ENCODE data around the gene CRISPLD2.
"Not testable (repeated sequence)": the region's sequence is repeated elsewhere in the genome, so short reads cannot be mapped to it uniquely, and the experiment has no call there.

CRISPLD2 gene

GRCh38 chr16:84856811-84857210 is 37.0 kb downstream of the CRISPLD2 start:
- DNase-seq (ENCODE audit: low read depth, low spot score) = not testable (repeated sequence)

- no peak for DNase-seq (ENCODE audit: low read depth, low spot score)
These were observed 39.9 kb downstream of the CRISPLD2 start for GRCh38 chr16:84859681-84860080.

GRCh38 chr16:84860383-84860782 is 40.6 kb downstream of the CRISPLD2 start:
- DNase-seq (ENCODE audit: low read depth, low spot score) = no peak

GRCh38 chr16:84861671-84862070 is 41.9 kb downstream of the CRISPLD2 start:
- no peak for DNase-seq (ENCODE audit: low read depth, low spot score)

- DNase-seq (ENCODE audit: low read depth, low spot score) = no peak
These were observed 43.2 kb downstream of the CRISPLD2 start for GRCh38 chr16:84862804-84863480.

- DNase-seq (ENCODE audit: low read depth, low spot score) = no peak
These were observed 43.7 kb downstream of the CRISPLD2 start for GRCh38 chr16:84863481-84863814.

- DNase-seq (ENCODE audit: low read depth, low spot score) = no peak
These were observed 44.7 kb downstream of the CRISPLD2 start for GRCh38 chr16:84864326-84864955.

- no peak for DNase-seq (ENCODE audit: low read depth, low spot score)
These were observed 47.9 kb downstream of the CRISPLD2 start for GRCh38 chr16:84867696-84868095.

- DNase-seq (ENCODE audit: low read depth, low spot score) = no peak
These were observed 48.5 kb downstream of the CRISPLD2 start for GRCh38 chr16:84868328-84868727.

GRCh38 chr16:84868829-84869472 is 49.2 kb downstream of the CRISPLD2 start:
- no peak for DNase-seq (ENCODE audit: low read depth, low spot score)

- no peak for DNase-seq (ENCODE audit: low read depth, low spot score)
These were observed 49.7 kb downstream of the CRISPLD2 start for GRCh38 chr16:84869473-84869845.

- not testable (repeated sequence) for DNase-seq (ENCODE audit: low read depth, low spot score)
These were observed 53.2 kb downstream of the CRISPLD2 start for GRCh38 chr16:84872971-84873370.

- no peak for DNase-seq (ENCODE audit: low read depth, low spot score)
These were observed 54.2 kb downstream of the CRISPLD2 start for GRCh38 chr16:84874004-84874435.

- no peak for DNase-seq (ENCODE audit: low read depth, low spot score)
These were observed 54.8 kb downstream of the CRISPLD2 start for GRCh38 chr16:84874553-84874952.

GRCh38 chr16:84874983-84875382 is 55.2 kb downstream of the CRISPLD2 start:
- no peak for DNase-seq (ENCODE audit: low read depth, low spot score)

- DNase-seq (ENCODE audit: low read depth, low spot score) = no peak
These were observed 56.1 kb downstream of the CRISPLD2 start for GRCh38 chr16:84875846-84876245.

- no peak for DNase-seq (ENCODE audit: low read depth, low spot score)
These were observed 57.3 kb downstream of the CRISPLD2 start for GRCh38 chr16:84876873-84877606.

- no peak for DNase-seq (ENCODE audit: low read depth, low spot score)
These were observed 59.0 kb downstream of the CRISPLD2 start for GRCh38 chr16:84878770-84879169.

GRCh38 chr16:84879569-84880487 is 60.0 kb downstream of the CRISPLD2 start:
- no peak for DNase-seq (ENCODE audit: low read depth, low spot score)

GRCh38 chr16:84881702-84882521 is 62.1 kb downstream of the CRISPLD2 start:
- DNase-seq (ENCODE audit: low read depth, low spot score) = no peak

Data from activated naive CD8-positive, alpha-beta T cell treated with anti-CD3 and anti-CD28 coated beads, Interleukin-2, amount 50 U/mL, for 16 hours (primary cell).